ENCODE measurements around the gene METRN.
A peak's percentile ranks its signal among the peaks of the same experiment; 100 is the strongest.

DNA sequence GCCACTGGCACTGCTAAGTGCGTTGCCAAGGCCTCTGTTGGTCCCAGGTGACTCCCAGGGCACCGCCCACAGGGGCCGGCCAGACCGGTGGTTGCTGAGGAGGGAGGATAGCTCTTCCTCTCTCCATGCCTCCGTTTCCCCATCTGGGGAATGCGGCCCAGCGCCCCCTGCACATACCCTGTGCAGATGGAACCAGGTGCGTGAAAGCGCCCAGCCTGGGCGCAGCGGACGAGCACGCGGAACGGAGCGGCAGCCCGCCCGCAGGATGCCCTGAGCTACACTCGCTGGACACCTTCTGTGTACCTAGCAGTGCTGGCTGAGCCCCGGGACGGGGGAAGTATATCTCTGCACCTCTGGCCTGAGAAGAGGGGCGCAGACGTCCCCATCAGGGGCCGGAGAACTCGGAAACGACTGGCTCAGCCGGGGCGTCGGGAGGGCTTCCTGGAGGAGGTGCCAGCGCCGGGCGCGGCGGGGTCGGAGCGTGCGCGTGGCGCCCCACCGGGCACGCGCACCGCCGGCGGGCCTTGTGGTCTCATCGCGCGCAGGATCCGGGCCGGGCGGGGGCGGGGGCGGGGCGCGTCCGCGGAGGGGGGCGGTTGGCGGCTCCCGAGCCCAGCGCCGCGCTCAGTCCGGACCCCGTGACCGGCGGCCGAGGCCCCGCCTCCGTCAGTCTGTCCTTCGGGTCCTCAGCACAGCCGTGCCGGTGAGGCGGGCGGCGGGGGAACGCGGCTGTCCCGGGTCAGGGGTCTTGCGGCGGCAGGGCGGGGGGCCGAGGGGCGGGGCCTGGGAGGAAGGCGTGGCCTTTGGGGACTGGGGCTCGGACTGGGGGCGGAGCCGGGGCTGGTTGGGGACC lies 11.7 kb downstream of the METRN start, which contains the start of the genes CCDC78 and HAGHL:
- TF ChIP-seq ESRRG (CRISPR knock-in tag; IDR thresholded peaks at IDR 0.05) (no peak), ISL1 (CRISPR knock-in tag; IDR thresholded peaks at IDR 0.05) (no peak), ZFP30 (CRISPR knock-in tag; IDR thresholded peaks at IDR 0.05) (no peak), ZFP3 (CRISPR knock-in tag; IDR thresholded peaks at IDR 0.05) (peak; percentile 85), BACH2 (CRISPR knock-in tag; IDR thresholded peaks at IDR 0.05; ENCODE audit: borderline replicate concordance) (no peak)
- TF ChIP-seq, protein P1, sequence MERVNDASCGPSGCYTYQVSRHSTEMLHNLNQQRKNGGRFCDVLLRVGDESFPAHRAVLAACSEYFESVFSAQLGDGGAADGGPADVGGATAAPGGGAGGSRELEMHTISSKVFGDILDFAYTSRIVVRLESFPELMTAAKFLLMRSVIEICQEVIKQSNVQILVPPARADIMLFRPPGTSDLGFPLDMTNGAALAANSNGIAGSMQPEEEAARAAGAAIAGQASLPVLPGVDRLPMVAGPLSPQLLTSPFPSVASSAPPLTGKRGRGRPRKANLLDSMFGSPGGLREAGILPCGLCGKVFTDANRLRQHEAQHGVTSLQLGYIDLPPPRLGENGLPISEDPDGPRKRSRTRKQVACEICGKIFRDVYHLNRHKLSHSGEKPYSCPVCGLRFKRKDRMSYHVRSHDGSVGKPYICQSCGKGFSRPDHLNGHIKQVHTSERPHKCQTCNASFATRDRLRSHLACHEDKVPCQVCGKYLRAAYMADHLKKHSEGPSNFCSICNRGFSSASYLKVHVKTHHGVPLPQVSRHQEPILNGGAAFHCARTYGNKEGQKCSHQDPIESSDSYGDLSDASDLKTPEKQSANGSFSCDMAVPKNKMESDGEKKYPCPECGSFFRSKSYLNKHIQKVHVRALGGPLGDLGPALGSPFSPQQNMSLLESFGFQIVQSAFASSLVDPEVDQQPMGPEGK (CRISPR knock-in tag; IDR thresholded peaks at IDR 0.05; ENCODE audit: borderline replicate concordance) = no peak
